ENCODE results near the gene FHDC1.

FHDC1 gene

GRCh38 chr4:152946446-152946845, 10.3 kb downstream of the FHDC1 start:
- Histone ChIP-seq H3K4me3 (ENCODE audit: low read length) (no peak overlapping the region), H3K36me3 (replicated peaks; ENCODE audit: low read depth, low read length) (no peaks in the 10 kb centered on the region), H4K20me1 (ENCODE audit: insufficient read depth, low read length) (no peaks in the 10 kb centered on the region), H3K9ac (ENCODE audit: low read length) (no peak overlapping the region), H3K9me3 (ENCODE audit: insufficient read depth, low read length) (no peaks in the 10 kb centered on the region), H3K79me2 (ENCODE audit: low read length) (no peaks in the 10 kb centered on the region), H3K4me1 (ENCODE audit: low read length) (peaks cover 23% of the 10 kb centered on the region), H3K4me2 (ENCODE audit: low read length) (no peak overlapping the region), H2AFZ (ENCODE audit: low read depth, low read length) (no peak overlapping the region), H3K27me3 (ENCODE audit: low read depth, low read length) (peaks cover 37% of the 10 kb centered on the region), H3K27ac (ENCODE audit: low read length) (no peak overlapping the region)
- TF ChIP-seq, protein P1, sequence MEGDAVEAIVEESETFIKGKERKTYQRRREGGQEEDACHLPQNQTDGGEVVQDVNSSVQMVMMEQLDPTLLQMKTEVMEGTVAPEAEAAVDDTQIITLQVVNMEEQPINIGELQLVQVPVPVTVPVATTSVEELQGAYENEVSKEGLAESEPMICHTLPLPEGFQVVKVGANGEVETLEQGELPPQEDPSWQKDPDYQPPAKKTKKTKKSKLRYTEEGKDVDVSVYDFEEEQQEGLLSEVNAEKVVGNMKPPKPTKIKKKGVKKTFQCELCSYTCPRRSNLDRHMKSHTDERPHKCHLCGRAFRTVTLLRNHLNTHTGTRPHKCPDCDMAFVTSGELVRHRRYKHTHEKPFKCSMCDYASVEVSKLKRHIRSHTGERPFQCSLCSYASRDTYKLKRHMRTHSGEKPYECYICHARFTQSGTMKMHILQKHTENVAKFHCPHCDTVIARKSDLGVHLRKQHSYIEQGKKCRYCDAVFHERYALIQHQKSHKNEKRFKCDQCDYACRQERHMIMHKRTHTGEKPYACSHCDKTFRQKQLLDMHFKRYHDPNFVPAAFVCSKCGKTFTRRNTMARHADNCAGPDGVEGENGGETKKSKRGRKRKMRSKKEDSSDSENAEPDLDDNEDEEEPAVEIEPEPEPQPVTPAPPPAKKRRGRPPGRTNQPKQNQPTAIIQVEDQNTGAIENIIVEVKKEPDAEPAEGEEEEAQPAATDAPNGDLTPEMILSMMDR (IDR thresholded peaks at IDR 0.05; ENCODE audit: low read depth, low read length), result no peak
- no peak for TF ChIP-seq EZH2phosphoT487 (IDR thresholded peaks at IDR 0.05; ENCODE audit: low read depth)

DNA sequence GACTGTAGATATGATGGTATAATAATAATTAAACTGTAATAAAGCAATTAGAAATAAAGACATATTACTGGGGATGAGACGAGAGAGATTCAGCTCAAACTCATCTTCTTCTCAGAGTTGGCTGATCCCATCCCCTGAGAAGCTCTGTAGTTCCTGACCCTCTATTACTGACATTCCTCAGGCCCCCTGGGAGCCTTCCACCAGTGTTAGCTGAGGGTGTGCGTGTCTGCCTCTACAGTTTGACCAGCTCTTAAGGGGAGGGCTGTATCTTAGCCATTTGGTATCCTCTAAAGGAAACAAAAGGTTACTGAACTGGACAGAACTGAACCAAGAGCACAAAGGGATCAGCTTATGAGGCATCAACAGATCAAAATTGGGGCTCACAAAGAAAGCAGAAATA, 11.2 kb downstream of the FHDC1 start:
- H3K27ac ChIP-seq (ENCODE audit: low read length), result no peak overlapping the region
- no peak overlapping the region for H2AFZ ChIP-seq (ENCODE audit: low read depth, low read length)
- no peaks in the 10 kb centered on the region for H3K9me3 ChIP-seq (ENCODE audit: insufficient read depth, low read length)
- TF ChIP-seq EZH2phosphoT487 (IDR thresholded peaks at IDR 0.05; ENCODE audit: low read depth), result no peak
- TF ChIP-seq, protein P1 (IDR thresholded peaks at IDR 0.05; ENCODE audit: low read depth, low read length), result no peak
- H3K4me2 ChIP-seq (ENCODE audit: low read length), result no peak overlapping the region
- H3K4me1 ChIP-seq (ENCODE audit: low read length), result peaks cover 23% of the 10 kb centered on the region
- no peaks in the 10 kb centered on the region for H3K79me2 ChIP-seq (ENCODE audit: low read length)
- H3K4me3 ChIP-seq (ENCODE audit: low read length), result no peak overlapping the region
- H4K20me1 ChIP-seq (ENCODE audit: insufficient read depth, low read length), result no peaks in the 10 kb centered on the region
- no peaks in the 10 kb centered on the region for H3K36me3 ChIP-seq (replicated peaks; ENCODE audit: low read depth, low read length)
- H3K9ac ChIP-seq (ENCODE audit: low read length), result no peak overlapping the region
- peaks cover 31% of the 10 kb centered on the region for H3K27me3 ChIP-seq (ENCODE audit: low read depth, low read length)

DNA sequence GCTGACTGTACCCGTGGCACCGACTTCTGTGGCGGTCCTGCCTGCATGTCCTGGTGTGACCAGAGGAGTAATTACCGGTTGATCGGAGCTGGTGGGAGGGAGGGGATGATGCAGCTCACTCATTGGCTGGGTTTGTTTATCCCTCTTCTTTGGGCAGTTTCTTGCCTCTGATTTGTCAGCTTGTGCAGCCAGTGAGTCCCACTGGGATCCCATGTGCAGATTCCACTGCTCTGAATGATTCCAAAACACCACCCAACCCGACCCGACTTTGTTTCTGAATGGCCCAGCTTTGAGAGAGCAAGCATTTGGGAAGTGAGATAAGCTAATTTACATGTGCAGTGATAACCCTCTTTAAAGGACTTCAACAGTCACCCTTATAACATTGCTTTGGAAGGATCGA, 13.8 kb downstream of the FHDC1 start:
- no peaks in the 10 kb centered on the region for H4K20me1 ChIP-seq (ENCODE audit: insufficient read depth, low read length)
- H3K4me2 ChIP-seq (ENCODE audit: low read length), result peak overlapping the region; percentile 21
- TF ChIP-seq, protein P1 (IDR thresholded peaks at IDR 0.05; ENCODE audit: low read depth, low read length), result no peak
- TF ChIP-seq EZH2phosphoT487 (IDR thresholded peaks at IDR 0.05; ENCODE audit: low read depth), result no peak
- H3K9me3 ChIP-seq (ENCODE audit: insufficient read depth, low read length), result no peaks in the 10 kb centered on the region
- no peak overlapping the region for H2AFZ ChIP-seq (ENCODE audit: low read depth, low read length)
- H3K27me3 ChIP-seq (ENCODE audit: low read depth, low read length), result peaks cover 29% of the 10 kb centered on the region
- no peak overlapping the region for H3K27ac ChIP-seq (ENCODE audit: low read length)
- H3K36me3 ChIP-seq (replicated peaks; ENCODE audit: low read depth, low read length), result no peaks in the 10 kb centered on the region
- no peak overlapping the region for H3K9ac ChIP-seq (ENCODE audit: low read length)
- H3K4me1 ChIP-seq (ENCODE audit: low read length), result peaks cover 23% of the 10 kb centered on the region
- H3K4me3 ChIP-seq (ENCODE audit: low read length), result no peak overlapping the region
- H3K79me2 ChIP-seq (ENCODE audit: low read length), result no peaks in the 10 kb centered on the region

DNA sequence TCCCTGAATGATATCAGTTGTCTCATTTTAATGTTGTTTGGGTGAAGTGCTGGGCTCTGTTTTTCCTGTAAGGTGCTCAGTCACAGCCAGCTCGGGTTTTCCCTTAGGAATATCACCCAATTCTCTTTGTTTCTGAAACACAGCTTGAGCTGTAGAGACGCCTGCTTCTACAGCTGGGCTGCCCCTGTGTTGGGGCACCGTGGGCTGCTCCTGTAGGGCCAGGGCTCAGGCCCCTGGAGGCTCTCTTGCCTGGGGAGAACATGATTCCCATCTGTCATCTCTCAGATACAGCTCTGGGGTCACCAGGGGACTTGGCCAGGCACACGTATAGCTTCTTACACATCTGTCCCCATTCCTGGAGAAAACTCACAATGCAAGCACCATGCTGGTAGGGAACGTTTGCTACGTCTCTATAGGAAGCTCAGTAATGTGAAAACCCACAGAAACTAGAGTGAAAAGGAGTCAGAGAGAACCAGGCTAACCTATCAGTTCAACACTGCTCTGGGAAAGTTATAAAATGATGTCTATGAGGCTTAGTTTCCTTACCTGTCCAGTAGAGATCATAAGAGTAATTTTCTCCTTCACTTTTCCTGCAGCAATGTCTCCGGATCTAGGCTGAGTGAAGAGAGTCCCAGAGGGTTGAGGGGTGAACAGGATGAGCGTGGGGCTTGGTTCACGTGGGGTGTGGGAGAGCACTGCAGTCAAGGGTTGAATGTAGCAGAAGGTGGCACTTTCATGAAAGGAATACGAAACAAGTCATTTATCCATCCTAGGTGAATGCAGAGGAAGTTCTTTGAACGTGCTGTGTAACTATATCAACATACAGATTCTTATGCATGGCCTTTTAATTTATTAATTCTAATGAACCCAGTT, 14.5 kb downstream of the FHDC1 start:
- H4K20me1 ChIP-seq (ENCODE audit: insufficient read depth, low read length), result no peaks in the 10 kb centered on the region
- H3K4me2 ChIP-seq (ENCODE audit: low read length), result peak overlapping the region; percentile 21
- H3K36me3 ChIP-seq (replicated peaks; ENCODE audit: low read depth, low read length), result no peaks in the 10 kb centered on the region
- no peak overlapping the region for H3K27ac ChIP-seq (ENCODE audit: low read length)
- no peak overlapping the region for H3K9ac ChIP-seq (ENCODE audit: low read length)
- peaks cover 29% of the 10 kb centered on the region for H3K27me3 ChIP-seq (ENCODE audit: low read depth, low read length)
- no peaks in the 10 kb centered on the region for H3K79me2 ChIP-seq (ENCODE audit: low read length)
- H3K9me3 ChIP-seq (ENCODE audit: insufficient read depth, low read length), result no peaks in the 10 kb centered on the region
- H3K4me3 ChIP-seq (ENCODE audit: low read length), result no peak overlapping the region
- peaks cover 18% of the 10 kb centered on the region for H3K4me1 ChIP-seq (ENCODE audit: low read length)
- H2AFZ ChIP-seq (ENCODE audit: low read depth, low read length), result no peak overlapping the region
- no peak for TF ChIP-seq EZH2phosphoT487 (IDR thresholded peaks at IDR 0.05; ENCODE audit: low read depth)
- TF ChIP-seq, protein P1 (IDR thresholded peaks at IDR 0.05; ENCODE audit: low read depth, low read length), result no peak
